Stimulated activated CD4-positive, alpha-beta T cell treated with anti-CD3 and anti-CD28 coated beads, Interleukin-1b, Interleukin-23, amount 100 ng/mL, for 24 hours (primary cell): Measurements from ENCODE around the gene TRPV2.

Source experiments
- DNase-seq, 4 experiments: peaks; one replicate each; pipeline ENCODE4 v3.0.0-alpha.2; 2020; ENCODE audit warnings: low read depth in 4 of 4, low spot score in 1 of 4

Gene TRPV2

DNA sequence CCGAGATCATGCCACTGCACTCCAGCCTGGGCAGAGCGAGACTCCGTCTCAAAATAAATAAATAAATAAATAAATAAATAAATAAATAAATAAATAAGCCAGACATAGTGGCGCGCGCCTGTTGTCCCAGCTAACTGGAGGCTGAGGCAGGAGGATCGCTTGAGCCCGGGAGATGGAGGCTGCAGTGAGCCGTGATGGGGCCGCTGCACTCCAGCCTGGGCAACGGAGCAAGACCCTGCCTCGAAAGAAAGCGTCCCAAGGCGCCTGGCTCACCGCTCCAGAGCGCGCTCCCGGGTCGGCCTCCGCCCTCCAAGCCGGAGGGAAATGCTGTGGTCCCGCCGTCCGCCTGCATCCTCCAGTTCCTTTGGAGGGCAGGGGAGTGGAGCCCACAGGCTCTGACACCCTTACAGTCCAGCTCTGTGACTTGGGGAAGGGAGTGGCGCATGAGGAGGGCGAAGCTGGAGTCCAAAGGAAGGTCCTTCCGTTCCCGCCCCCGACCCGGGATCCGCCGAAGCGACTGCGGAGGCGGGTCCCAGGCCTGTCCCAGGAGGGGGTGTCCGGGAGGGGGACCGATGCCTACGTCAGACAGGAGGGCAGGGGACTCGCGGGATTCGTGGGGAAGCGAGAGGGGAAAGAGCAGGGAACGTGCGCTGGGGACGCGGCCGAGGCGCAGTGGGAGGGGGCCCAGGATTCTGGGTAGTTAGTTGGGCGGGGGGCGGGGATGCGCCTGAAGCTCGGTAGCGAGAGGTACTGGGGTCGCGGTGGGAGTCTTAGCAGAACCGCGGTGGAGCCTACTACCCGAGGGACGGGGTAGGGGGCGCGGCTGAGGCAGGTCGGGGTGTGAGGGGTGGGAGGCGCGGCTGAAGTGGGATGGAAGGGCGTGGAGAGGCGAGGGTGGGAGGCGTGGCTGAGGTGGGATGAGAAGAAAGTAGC lies 8.4 kb upstream of the TRPV2 start:
- DNase-seq: no peak

DNA sequence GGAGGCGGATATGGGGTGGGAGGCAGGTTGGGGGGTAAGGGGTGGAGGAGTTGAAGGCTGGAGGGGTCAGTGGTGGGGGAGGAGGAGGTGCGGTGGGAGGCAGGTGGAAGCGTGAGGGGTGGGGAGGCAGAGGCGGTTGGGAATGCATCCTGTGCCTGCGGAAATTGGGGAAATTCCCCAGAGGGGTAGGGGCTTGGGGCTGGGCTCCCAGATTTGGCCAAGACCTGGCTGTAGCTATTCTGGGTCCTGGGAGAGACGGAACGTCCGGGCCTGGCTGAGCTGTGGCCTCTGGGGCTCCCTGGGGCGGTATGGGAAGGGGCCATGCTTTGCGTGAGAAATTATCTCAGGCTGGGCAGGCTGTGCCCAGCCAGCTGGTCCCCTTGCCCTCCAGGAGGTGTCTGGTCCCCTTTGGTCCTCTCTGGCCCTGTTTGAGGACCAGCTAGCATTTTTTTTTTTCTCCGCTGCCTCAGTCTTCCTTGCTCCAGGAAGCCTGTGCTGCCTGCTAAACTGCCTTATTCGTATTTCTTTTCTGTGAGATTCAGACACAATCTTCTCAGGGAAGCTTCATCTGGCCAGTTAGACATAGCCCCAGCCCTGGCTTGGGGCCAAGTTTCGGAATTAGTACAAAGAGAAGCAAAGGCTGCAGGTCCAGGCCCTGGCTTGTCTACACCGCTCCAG lies 7.3 kb upstream of the TRPV2 start:
- no peak for DNase-seq

DNA sequence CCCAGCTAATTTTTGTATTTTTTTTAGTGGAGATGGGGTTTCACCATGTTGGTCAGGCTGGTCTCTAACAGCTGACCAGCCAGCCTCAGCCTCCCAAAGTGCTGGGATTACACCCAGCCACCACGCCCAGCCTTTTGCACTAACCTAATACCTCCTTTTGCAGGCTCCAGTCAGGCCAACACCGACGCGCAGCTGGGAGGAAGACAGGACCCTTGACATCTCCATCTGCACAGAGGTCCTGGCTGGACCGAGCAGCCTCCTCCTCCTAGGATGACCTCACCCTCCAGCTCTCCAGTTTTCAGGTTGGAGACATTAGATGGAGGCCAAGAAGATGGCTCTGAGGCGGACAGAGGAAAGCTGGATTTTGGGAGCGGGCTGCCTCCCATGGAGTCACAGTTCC lies 2.0 kb downstream of the TRPV2 start:
- DNase-seq: no peak

GRCh38 chr17:16417896-16418684 lies 2.7 kb downstream of the TRPV2 start:
- no peak for DNase-seq

DNA sequence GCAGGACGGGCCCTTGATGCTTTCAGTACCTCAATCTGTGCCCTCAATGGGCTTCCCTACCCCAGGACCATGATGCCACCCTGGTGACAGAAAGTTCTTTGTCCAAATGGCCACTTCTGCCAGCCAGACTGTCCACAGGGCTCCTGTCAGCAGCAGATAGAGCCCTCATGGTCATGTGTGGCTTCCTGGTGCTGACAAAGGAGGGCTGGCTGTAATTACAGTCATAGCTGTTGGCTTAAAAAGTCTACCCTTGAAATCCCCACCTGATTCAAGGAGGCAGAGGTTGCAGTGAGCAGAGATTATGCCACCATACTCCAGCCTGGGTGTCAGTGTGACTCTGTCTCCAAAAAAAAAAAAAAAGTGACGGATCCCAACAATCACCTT lies 3.3 kb downstream of the TRPV2 start:
- DNase-seq: no peak

- DNase-seq: peak in 1 of 4 experiments; percentile 71
These were observed 3.9 kb downstream of the TRPV2 start for GRCh38 chr17:16419074-16419928.

DNA sequence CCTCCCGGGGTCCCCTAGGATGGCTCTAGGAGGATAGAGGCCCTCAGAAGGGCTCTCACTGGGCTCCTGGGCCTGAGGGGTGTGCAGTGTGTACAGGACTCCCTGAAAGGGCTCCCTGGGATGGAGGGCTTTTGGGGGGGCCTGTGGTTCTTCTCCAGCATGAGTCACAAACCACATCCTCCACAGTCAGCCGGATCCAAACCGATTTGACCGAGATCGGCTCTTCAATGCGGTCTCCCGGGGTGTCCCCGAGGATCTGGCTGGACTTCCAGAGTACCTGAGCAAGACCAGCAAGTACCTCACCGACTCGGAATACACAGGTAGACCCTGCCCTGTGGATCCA lies 4.5 kb downstream of the TRPV2 start:
- no peak for DNase-seq

- DNase-seq: no peak
These were observed 7.0 kb downstream of the TRPV2 start for GRCh38 chr17:16422416-16422815.

- no peak for DNase-seq
These were observed 8.0 kb downstream of the TRPV2 start for GRCh38 chr17:16423226-16423872.

DNA sequence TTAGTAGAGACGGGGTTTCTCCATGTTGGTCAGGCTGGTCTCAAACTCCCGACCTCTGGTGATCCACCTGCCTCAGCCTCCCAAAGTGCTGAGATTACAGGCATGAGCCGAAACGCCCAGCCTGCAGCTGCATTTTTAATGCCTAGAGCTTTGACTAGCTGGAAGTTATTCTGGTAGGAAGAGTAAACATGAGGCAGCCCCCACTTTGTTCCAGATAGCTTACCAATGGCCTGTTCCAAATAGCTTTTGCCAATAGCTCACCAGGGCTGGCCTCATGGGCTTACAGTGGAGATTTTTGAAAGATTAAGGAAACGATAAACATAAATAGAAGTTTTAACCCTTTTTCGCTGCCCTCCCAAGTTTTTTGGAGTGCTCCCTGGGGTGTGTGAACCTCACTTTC lies 9.8 kb downstream of the TRPV2 start:
- no peak for DNase-seq

GRCh38 chr17:16425698-16426659 lies 10.6 kb downstream of the TRPV2 start:
- DNase-seq: no peak

- DNase-seq: no peak
These were observed 11.6 kb downstream of the TRPV2 start for GRCh38 chr17:16427020-16427419.

- no peak for DNase-seq
These were observed 12.9 kb downstream of the TRPV2 start for GRCh38 chr17:16428098-16428882.

DNA sequence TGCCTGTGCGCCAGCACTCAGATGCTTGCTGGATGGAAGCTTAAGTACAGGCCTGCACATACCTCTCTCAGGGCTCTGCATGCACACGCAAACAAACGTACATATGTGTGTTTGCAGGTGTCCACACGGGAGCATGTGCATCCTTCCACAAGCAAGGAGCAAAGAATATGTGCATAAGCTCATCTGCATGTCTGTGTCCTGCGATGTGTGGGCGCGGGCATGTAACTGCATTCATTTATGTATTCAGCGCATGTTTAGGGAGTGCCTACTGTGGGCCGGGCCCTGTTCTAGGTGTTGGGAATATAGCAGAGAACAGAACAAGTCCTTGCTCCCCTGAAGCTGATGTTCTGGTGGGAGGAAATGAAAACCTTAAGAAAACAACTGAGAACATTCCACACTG lies 13.7 kb downstream of the TRPV2 start:
- no peak for DNase-seq

- DNase-seq: no peak
These were observed 15.3 kb downstream of the TRPV2 start for GRCh38 chr17:16430650-16431049.

DNA sequence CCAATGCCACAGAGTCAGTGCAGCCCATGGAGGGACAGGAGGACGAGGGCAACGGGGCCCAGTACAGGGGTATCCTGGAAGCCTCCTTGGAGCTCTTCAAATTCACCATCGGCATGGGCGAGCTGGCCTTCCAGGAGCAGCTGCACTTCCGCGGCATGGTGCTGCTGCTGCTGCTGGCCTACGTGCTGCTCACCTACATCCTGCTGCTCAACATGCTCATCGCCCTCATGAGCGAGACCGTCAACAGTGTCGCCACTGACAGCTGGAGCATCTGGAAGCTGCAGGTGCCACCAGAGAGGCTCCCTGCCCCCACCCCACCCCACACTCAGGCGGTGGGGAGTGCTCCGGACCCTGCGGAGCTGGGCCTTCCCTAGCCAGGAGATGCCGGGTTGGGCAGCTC lies 16.6 kb downstream of the TRPV2 start:
- DNase-seq: no peak

DNA sequence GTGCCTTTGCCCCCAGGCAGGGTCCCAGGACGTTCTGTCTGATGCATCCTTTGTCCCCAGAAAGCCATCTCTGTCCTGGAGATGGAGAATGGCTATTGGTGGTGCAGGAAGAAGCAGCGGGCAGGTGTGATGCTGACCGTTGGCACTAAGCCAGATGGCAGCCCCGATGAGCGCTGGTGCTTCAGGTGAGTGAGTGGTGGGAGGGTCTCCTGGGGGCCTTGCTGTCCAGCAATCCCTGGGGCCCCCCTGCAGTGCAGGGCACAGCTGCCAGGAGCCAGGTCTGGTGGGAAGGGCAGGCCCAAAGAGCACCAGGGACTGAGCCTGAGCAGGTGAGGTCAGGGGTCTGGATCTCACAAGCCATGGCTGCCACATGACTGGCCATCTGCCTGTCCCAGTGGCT lies 18.1 kb downstream of the TRPV2 start:
- DNase-seq: no peak

DNA sequence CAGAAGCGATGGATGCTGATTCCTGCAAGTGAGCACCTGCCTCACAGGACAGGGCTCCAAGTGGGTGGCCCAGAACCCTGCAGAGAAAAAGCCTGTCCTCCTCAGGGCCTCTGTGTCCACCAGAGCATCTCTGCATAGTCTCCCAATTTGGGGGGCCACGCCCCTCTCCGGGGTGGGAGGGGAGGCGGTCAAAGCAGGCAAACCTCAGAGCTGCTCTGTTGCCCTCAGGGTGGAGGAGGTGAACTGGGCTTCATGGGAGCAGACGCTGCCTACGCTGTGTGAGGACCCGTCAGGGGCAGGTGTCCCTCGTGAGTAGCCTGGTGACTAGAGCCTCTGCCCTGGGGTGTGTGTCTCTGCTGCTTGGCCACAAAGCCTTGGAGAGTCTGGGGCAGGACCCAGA lies 19.3 kb downstream of the TRPV2 start:
- DNase-seq: no peak
